Large intestine (tissue), 3 donors: Measurements from ENCODE around the gene PARVG. TPM values are rescaled to one million over a fixed set of nuclear protein-coding genes. Genes with fewer than 3 reads are reported as not detected.

Experiments used
- DNase-seq, 2 donors: peaks; one replicate each; pipeline versions ENCODE4 v3.0.0 to v3.0.0-alpha.2; 2013
- H3K27ac ChIP-seq: one replicate; pipeline ENCODE4 v1.5.1; 2013; ENCODE audit warnings: low read length
- H3K27me3 ChIP-seq: 2 replicates; pipeline ENCODE4 v1.6.1; 2013; ENCODE audit warnings: low read length; ENCODE audit not compliant: control insufficient read depth, insufficient read depth
- H3K36me3 ChIP-seq: 2 replicates; pipeline ENCODE4 v1.6.1; 2013; ENCODE audit warnings: low read length; ENCODE audit not compliant: control insufficient read depth, insufficient read depth
- H3K4me1 ChIP-seq: one replicate; pipeline ENCODE4 v1.6.1; 2013; ENCODE audit warnings: low read length; ENCODE audit not compliant: control insufficient read depth, insufficient read depth
- H3K4me3 ChIP-seq: one replicate; pipeline ENCODE4 v1.5.1; 2013; ENCODE audit warnings: low read length
- H3K9me3 ChIP-seq: one replicate; pipeline ENCODE4 v1.6.1; 2013; ENCODE audit warnings: mild to moderate bottlenecking, low read depth, low read length, moderate library complexity; ENCODE audit not compliant: control insufficient read depth
- WGBS: methylation state at CpG from one replicate; pipeline ENCODE4 v1.1.5; 2013; ENCODE audit warnings: low lambda C conversion rate; ENCODE audit not compliant: insufficient coverage; 5-methylcytosine and 5-hydroxymethylcytosine counted together
- polyA plus RNA-seq: library from polyadenylated mRNA; unstranded; fragments of 120-200 nt; gene quantifications from one replicate; pipeline ENCODE4 v1.2.1, GENCODE V29; 2013

The PARVG gene
- polyA plus RNA-seq, 1 donor, result 6.7 TPM

DNA sequence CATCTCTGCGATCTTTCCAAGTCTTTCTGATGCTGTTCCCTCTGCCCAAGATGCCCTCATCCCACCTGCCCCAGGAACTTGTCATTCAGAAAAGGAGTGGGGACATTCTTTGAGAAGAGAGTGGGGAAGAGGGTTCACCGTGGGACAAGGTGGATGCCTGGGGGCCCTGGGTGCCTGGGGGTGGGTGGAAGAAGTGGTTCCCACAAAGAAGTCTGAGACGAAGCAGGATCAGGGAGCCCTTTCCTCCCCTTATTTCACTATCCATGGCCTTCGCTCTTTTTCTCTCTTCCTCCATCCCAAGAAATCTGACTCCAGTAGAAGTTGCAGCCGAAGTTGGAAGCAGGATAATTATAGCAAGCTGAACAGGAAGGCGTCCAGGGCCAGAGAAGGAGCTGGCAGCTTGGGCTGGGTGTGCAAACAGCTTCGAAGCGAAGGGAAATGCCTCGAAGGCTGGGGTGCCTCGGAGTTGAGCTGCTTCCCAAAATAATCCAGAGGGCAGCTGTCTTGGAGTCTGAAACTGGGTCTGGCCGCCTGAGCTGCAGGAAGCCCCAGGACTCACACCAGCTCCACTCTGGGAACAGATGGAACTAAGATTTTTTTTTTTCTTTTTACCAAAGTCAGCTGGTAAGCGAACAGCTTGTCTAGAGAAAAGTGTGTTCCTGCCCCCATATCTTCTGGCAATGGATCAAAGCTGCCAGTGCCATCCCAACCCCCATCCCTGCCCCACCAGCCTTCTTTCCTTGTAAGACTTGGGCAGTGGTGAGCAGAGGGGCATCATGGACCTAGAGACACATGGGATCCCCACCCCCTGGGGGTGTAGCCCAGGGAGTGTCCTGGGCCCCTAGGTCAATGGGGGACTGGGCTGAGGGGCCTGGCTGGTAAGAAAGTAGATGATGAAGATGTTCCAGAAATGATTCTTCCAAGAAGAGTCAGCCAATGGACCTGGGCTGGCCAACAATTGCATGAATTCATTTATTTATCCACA is 31.5 kb downstream of the PARVG start:
- Histone ChIP-seq H3K36me3 (no peaks in the 10 kb centered on the region), H3K27me3 (no peaks in the 10 kb centered on the region), H3K4me3 (no peak overlapping the region), H3K4me1 (no peaks in the 10 kb centered on the region), H3K9me3 (no peaks in the 10 kb centered on the region), H3K27ac (no peak overlapping the region)
- 100% methylated on average over 1 of the region's 12 CpGs for WGBS
- DNase-seq, result no peak

DNA sequence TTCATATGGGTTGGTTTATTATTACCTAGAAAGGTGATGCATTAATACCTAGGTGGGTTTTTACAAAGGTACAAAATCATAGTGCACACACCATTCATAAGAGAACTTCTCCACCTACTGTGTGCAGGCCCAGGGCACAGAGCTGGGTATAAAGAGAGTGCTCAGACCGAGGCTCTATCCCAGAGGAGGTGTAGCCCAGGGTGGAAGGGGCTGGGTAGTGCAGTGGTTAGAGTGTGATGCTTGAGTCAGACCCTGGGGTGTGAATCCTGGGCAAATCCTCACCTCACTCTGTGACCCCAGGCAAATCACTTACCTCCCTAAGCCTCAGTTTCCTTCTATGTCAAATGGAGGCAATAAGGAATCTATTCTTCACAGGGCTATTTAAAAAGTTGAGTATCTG is 32.2 kb downstream of the PARVG start:
- no CpG with 5 or more reads among the region's 1 CpG for WGBS
- no peaks in the 10 kb centered on the region for H3K4me1 ChIP-seq
- no peak overlapping the region for H3K27ac ChIP-seq
- no peaks in the 10 kb centered on the region for H3K27me3 ChIP-seq
- H3K36me3 ChIP-seq, result no peaks in the 10 kb centered on the region
- DNase-seq, result no peak
- no peaks in the 10 kb centered on the region for H3K9me3 ChIP-seq
- H3K4me3 ChIP-seq, result no peak overlapping the region

DNA sequence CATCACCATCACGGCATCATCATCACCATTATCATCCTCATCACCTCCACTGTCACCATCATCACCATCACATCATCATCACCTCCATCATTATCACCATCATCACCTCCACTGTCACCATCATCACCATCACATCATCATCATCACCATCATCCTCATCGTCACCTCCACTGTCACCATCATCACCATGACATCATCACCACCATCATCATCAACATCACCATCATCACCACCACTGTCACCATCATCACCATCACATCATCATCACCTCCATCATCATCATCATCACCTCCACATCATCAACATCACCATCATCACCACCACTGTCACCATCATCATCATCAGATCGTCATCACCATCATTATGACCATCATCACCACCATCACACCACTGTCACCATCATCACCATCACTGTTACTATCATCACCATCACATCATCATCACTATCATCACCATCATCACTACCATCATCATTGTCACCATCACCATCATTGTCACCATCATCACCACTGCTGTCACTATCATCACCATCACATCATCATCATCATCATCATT is 32.8 kb downstream of the PARVG start:
- Histone ChIP-seq H3K4me3 (no peak overlapping the region), H3K36me3 (no peaks in the 10 kb centered on the region), H3K9me3 (no peaks in the 10 kb centered on the region), H3K27ac (no peak overlapping the region), H3K4me1 (no peaks in the 10 kb centered on the region), H3K27me3 (no peaks in the 10 kb centered on the region)
- WGBS, result 94% methylated on average over 3 of the region's 3 CpGs
- no peak for DNase-seq

DNA sequence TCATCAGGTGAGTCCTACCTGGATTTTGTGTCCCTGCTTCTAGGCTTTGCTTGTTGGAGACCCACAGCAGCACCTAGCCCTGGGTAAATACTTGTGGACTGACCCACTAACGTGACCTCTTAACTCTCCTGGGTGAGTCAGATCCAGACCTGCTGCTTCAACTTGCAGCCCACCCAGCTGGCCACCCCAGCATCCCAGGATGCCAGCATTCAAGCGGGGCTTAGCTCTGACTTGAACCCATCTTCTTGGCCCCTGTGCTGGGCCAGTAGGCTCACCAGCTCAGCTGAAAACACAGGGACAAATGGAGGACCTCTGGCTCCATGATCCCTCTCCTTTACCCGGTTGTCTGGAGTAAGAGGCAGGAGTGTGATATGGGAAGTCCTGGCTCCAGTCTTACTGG is 33.5 kb downstream of the PARVG start:
- Histone ChIP-seq H3K9me3 (no peaks in the 10 kb centered on the region), H3K4me3 (no peak overlapping the region), H3K36me3 (no peaks in the 10 kb centered on the region), H3K27ac (no peak overlapping the region), H3K27me3 (no peaks in the 10 kb centered on the region), H3K4me1 (no peaks in the 10 kb centered on the region)
- WGBS, result no CpG with 5 or more reads among the region's 3 CpGs
- DNase-seq, result no peak

DNA sequence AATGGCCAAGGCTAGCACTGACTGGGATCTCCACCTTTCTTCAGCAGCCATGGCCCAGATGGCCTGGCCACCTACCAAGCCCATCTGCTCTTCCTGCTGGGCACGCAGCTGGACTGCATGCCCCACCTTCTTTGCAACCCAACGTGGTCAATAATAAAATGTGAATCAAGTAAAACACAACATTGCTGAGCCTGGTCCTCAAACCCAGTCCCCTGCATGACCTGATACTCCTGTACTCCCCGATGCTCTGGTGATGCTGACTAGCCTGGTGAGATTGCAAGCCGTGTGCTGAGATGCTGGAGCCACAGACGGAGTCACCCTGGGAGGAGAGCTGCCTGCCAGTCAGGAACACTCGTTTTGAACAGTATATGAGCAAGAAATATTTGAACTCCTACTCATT is 34.0 kb downstream of the PARVG start:
- WGBS, result no CpG with 5 or more reads among the region's 6 CpGs
- no peak for DNase-seq
- H3K27ac ChIP-seq, result no peak overlapping the region
- no peaks in the 10 kb centered on the region for H3K4me1 ChIP-seq
- no peaks in the 10 kb centered on the region for H3K9me3 ChIP-seq
- H3K27me3 ChIP-seq, result no peaks in the 10 kb centered on the region
- H3K4me3 ChIP-seq, result no peak overlapping the region
- H3K36me3 ChIP-seq, result no peaks in the 10 kb centered on the region

DNA sequence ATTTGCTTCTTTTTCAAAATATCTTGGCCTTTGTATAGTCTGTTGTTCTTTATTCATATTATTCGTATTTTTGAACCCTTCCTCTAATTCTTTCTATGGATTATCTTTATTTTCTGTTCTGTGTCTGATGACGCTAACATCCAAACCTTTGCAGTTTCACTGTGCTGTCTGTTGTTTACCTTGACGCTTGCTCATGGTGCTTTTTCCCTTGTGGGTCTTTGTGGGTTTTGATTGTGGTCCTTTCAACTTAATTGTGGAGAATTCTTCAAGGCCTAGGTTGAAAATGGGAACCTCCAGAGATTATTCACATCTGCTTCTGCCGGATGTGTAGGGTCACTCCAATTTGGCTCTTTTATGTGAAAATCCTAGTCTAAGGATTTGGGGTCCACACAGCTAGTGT is 34.6 kb downstream of the PARVG start:
- Histone ChIP-seq H3K27me3 (no peaks in the 10 kb centered on the region), H3K36me3 (no peaks in the 10 kb centered on the region), H3K4me1 (no peaks in the 10 kb centered on the region), H3K9me3 (no peaks in the 10 kb centered on the region), H3K27ac (no peak overlapping the region), H3K4me3 (no peak overlapping the region)
- no peak for DNase-seq
- WGBS, result 80% methylated on average over 1 of the region's 4 CpGs

DNA sequence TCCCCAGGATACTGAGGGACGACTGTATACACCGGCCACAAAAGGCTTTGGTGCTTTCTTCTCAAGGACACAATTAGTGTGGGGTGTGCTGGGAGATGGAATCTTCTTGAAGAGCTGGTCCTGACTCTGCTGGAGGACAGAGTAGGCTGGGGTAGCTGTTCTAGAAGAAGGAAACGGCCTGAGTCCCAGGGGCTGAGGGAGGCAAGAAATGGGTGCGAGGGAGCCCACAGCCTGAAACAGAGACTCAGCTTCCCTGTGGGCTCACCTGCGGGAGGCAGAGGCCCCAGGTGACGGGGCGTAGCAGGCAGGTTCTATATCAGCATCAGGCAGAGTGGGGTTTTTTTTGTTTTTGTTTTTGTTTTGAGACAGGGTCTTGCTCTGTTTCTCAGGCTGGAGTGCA is 36.6 kb downstream of the PARVG start:
- no peak overlapping the region for H3K4me3 ChIP-seq
- H3K27me3 ChIP-seq, result no peaks in the 10 kb centered on the region
- H3K4me1 ChIP-seq, result no peaks in the 10 kb centered on the region
- no peaks in the 10 kb centered on the region for H3K36me3 ChIP-seq
- DNase-seq, result no peak
- no CpG with 5 or more reads among the region's 7 CpGs for WGBS
- H3K9me3 ChIP-seq, result no peaks in the 10 kb centered on the region
- no peak overlapping the region for H3K27ac ChIP-seq

DNA sequence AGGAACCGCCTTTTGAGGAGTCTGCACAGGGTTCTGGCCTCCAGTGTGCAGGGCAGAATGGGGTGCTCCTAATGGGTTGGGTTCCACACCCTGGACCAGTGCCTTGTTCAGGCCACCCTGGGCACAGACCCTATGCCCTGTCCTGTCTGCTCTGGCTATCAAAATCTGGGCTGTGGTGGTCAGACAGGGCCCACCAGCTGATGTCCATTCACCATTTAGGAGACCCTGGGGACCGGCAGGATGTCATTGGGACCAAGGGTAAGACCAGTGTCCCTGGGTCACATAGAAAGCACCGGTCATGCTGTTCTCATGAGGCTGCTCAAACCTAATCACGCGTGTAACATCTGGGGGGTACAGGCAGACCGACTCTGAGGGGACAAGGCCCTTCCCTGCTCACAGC is 37.3 kb downstream of the PARVG start:
- H3K4me3 ChIP-seq, result no peak overlapping the region
- no peak for DNase-seq
- no CpG with 5 or more reads among the region's 6 CpGs for WGBS
- no peaks in the 10 kb centered on the region for H3K4me1 ChIP-seq
- no peaks in the 10 kb centered on the region for H3K27me3 ChIP-seq
- no peaks in the 10 kb centered on the region for H3K9me3 ChIP-seq
- H3K27ac ChIP-seq, result no peak overlapping the region
- no peaks in the 10 kb centered on the region for H3K36me3 ChIP-seq

DNA sequence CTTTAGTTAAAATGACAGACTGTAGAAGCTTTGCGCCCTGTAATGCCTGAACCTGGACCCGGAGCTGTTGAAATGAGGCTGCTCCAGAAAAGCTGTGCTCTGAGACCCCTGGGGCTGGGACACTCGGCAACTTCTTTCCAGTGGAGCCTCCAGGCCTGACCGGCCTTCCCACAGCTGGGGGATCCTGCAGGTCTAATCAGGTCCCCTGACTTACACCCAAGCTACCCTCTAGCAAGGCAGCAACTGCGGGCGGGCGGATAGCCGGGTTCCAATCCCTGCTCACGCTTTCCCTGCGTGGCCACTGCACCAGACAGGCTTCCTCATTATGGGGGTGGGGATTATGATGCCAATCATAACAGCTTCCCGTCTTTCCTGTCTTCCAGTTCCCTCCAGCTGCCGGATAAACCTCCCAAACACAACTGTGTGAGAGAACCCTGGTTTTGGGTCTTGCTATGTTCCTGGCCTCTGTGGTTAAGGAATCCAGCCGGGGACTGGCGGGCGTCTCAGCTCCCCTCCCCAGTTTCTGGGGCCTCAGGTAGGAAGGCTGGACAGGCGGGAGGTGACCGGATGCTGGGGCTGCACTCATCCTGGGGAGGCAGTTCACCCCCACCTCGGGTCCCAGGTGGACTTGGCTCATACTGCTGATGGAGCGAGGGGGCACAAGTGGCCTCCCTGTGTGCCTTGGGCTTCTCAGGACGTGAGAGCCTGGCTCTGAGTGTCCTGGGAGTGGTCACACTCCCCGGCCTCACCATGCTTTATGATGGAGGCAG is 38.6 kb downstream of the PARVG start:
- Histone ChIP-seq H3K4me3 (no peak overlapping the region), H3K4me1 (no peaks in the 10 kb centered on the region), H3K27me3 (no peaks in the 10 kb centered on the region), H3K9me3 (no peaks in the 10 kb centered on the region), H3K36me3 (no peaks in the 10 kb centered on the region), H3K27ac (no peak overlapping the region)
- WGBS, result no CpG with 5 or more reads among the region's 21 CpGs
- DNase-seq, result no peak
